NT2/D1 (cell line): ENCODE measurements around the gene DHX16.

Experiments used
- SUZ12 ChIP-seq: IDR thresholded peaks from 2 replicates; pipeline ENCODE4 v1.6.1; 2011; ENCODE audit not compliant: insufficient read length, insufficient read depth; ENCODE audit errors: extremely low read depth
- YY1 ChIP-seq: IDR thresholded peaks from 2 replicates; pipeline ENCODE4 v1.6.1; 2011; ENCODE audit not compliant: insufficient read length, insufficient read depth

DNA sequence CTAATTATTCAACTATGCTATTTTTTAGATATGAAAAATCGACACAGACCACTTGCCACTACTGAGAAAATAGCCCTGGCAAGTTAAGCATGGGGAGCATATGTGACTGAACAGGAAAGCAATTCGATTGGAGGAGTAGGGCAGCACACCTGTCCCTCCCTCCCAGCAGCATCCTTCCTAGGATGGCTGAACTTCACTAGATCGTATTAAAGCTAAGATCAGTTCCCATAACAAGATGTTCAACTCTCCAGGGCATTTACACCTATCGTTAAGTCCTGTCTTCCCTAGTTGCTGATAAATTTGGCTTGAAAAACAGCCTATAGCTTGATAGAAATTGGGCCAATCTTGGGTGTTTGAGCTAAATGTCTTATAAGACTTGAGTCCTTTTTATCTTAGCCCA, 62.7 kb downstream of the DHX16 start:
- no peak for TF ChIP-seq SUZ12
- no peak for TF ChIP-seq YY1
